HG03571 (cell line): ENCODE data around the gene LCOR.
"Not testable (repeated sequence)": the region's sequence is repeated elsewhere in the genome, so short reads cannot be mapped to it uniquely, and the experiment has no call there.

Experiments
- ATAC-seq: cut with Tn5 transposase; IDR thresholded peaks from one replicate; pipeline ENCODE4 v1.9.1; 2021; ENCODE audit not compliant: unreplicated experiment

The LCOR gene

GRCh38 chr10:96924861-96925260, 92.8 kb downstream of the LCOR start:
- ATAC-seq = no peak

GRCh38 chr10:96930469-96930868, 98.4 kb downstream of the LCOR start:
- ATAC-seq = no peak

GRCh38 chr10:96935148-96935547, 103.0 kb downstream of the LCOR start:
- ATAC-seq = no peak

- ATAC-seq = no peak
These were observed 103.7 kb downstream of the LCOR start for GRCh38 chr10:96935810-96936209.

- not testable (repeated sequence) for ATAC-seq
These were observed 111.1 kb downstream of the LCOR start for GRCh38 chr10:96943161-96943560.

- ATAC-seq = no peak
These were observed 114.9 kb downstream of the LCOR start for GRCh38 chr10:96947036-96947435.

- no peak for ATAC-seq
These were observed 117.1 kb downstream of the LCOR start for GRCh38 chr10:96949039-96949683.

GRCh38 chr10:96951954-96952353, 119.9 kb downstream of the LCOR start:
- ATAC-seq = no peak

- no peak for ATAC-seq
These were observed 123.7 kb downstream of the LCOR start for GRCh38 chr10:96955794-96956193.

- no peak for ATAC-seq
These were observed 126.0 kb downstream of the LCOR start for GRCh38 chr10:96958071-96958470.

- ATAC-seq = no peak
These were observed 127.6 kb downstream of the LCOR start for GRCh38 chr10:96959733-96960132.

- ATAC-seq = no peak
These were observed 128.8 kb downstream of the LCOR start for GRCh38 chr10:96960872-96961271.

- ATAC-seq = no peak
These were observed 132.0 kb downstream of the LCOR start for GRCh38 chr10:96964131-96964530.

- no peak for ATAC-seq
These were observed 135.7 kb downstream of the LCOR start for GRCh38 chr10:96967847-96968246.

GRCh38 chr10:96968682-96969423, 136.8 kb downstream of the LCOR start:
- no peak for ATAC-seq

- no peak for ATAC-seq
These were observed 139.2 kb downstream of the LCOR start for GRCh38 chr10:96971324-96971723.

GRCh38 chr10:96972264-96972663, 140.2 kb downstream of the LCOR start:
- no peak for ATAC-seq

- ATAC-seq = no peak
These were observed 142.0 kb downstream of the LCOR start for GRCh38 chr10:96973809-96974747.

GRCh38 chr10:96975136-96975535, 143.0 kb downstream of the LCOR start:
- ATAC-seq = no peak

- ATAC-seq = no peak
These were observed 146.6 kb downstream of the LCOR start for GRCh38 chr10:96978621-96979154.
